Measurements from ENCODE around the gene ALK.

DNA sequence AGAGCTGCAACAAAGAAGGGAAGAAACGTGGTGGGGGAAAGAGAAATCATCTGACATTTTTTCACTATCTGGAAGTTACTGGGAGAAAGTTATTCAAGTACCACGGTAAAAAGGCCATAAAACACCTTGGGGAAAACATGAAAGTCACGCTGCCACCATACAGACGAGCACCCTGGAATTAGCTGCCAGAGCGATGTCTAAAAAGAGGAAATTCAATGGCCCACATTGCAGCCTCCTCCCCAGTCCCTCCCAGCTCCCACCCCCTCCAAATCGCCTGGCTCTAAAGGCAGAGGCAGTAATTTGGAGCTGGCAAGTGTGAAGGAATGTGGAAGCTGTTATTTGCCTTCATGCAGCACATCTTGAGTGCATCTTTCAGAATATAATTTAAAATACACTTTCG is 192.0 kb downstream of the ALK start:
- no peak for TF ChIP-seq EZH2 (IDR thresholded peaks at IDR 0.05; ENCODE audit: borderline replicate concordance, low read depth, low read length, severe bottlenecking)
- TF ChIP-seq, protein P1, sequence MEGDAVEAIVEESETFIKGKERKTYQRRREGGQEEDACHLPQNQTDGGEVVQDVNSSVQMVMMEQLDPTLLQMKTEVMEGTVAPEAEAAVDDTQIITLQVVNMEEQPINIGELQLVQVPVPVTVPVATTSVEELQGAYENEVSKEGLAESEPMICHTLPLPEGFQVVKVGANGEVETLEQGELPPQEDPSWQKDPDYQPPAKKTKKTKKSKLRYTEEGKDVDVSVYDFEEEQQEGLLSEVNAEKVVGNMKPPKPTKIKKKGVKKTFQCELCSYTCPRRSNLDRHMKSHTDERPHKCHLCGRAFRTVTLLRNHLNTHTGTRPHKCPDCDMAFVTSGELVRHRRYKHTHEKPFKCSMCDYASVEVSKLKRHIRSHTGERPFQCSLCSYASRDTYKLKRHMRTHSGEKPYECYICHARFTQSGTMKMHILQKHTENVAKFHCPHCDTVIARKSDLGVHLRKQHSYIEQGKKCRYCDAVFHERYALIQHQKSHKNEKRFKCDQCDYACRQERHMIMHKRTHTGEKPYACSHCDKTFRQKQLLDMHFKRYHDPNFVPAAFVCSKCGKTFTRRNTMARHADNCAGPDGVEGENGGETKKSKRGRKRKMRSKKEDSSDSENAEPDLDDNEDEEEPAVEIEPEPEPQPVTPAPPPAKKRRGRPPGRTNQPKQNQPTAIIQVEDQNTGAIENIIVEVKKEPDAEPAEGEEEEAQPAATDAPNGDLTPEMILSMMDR (IDR thresholded peaks at IDR 0.05; ENCODE audit: borderline replicate concordance, extremely low read depth, low read length, poor library complexity, severe bottlenecking), result no peak

Data from DND-41 (cell line).